NCI-H1436 (cell line): ENCODE results near the gene ANTXRL.
"Not testable (repeated sequence)": the region's sequence is repeated elsewhere in the genome, so short reads cannot be mapped to it uniquely, and the experiment has no call there.

Experiments
- DNase-seq: peaks from one replicate; lab custom pipeline; 2025; lab: John Stamatoyannopoulos, UW

Gene ANTXRL

DNA sequence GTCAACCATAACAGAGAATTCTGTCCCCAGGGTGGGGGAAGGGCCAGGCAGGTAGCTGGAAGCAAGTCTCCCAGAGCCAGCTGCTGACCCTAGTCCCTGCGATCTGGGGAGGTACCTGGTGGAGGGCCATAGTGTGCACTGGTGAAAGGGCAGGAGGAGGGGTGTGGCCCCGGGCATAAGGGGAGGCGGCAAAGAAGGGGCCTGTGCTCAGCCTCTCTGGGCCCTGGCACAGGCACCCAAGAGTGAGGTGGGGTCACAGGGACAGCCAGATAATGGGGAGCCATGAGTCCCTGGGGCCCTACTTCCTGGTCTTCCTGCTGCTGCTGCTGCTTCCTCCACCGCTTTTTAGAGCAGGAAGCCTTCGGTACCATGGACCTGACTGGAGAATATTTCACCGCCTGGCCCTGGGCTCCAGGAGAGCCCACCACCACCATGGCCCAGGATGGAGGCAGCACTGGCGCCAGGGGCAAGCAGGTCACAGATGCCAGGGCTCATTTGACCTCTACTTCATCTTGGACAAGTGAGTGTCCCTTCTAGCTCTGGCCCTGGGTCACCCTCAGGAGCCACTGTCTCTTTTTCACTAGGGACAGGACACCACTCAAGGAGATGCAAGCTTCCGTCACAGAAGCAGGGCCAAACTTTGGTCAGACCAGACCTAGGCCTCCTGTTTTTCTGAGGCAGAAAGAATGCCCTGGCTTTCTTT, at the start of gene ANTXRL:
Gene ANTXRL (plus strand): TSS at position 7 of the 703 bp plus-strand sequence. CDS start 266 bp downstream, at position 273.
- DNase-seq = no peak

DNA sequence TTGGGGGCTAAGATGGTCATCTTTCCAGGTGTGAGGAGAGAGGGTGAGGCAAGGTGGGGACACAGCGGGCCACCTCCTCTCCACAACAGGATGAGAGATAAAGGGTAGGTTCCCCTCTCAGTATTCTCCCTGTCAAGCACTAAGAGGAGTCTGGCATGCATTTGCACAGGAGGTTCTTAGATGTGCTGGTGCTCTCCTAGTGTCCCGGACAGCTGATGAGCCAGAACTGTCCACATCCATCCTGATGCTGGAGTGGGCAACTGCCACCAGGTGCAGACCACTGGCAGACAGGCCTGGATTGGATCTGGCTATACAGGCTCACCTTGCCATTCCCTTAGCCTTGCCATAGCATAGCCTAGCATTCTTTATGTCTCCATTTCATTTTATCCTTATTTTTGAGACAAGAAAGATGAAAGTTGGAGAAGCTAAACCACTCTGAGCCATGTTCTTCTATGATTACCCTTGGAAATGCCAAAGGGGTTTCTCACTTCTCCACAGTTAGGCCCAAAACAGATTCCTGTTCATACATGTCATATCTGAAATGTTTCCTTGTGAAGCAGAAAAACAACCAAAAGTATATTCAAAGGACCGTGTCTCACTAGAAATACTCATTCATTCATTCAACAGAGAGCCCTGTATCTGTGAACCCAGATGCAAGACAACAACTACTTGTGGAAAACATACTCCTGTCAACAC, 48.8 kb upstream of the ANTXRL start:
- no peak for DNase-seq

DNA sequence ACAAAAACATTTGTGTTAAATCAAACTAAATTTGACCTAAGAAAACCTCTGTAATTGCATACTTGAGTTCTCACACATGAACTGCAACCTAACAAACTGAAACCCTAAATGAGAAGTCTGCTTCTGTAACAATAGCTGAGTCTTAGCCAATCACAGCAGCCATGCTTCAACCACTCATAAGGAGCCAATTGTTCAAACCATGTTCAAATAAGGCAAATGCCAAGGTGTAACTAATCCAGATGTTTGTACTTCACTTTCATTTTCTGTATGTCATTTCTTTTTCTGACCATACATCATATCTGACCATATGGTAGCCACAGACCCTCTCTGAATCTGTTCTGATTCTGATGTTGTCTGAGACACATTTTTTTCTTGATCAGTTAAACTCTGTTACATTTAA, 47.5 kb upstream of the ANTXRL start:
- DNase-seq = no peak

DNA sequence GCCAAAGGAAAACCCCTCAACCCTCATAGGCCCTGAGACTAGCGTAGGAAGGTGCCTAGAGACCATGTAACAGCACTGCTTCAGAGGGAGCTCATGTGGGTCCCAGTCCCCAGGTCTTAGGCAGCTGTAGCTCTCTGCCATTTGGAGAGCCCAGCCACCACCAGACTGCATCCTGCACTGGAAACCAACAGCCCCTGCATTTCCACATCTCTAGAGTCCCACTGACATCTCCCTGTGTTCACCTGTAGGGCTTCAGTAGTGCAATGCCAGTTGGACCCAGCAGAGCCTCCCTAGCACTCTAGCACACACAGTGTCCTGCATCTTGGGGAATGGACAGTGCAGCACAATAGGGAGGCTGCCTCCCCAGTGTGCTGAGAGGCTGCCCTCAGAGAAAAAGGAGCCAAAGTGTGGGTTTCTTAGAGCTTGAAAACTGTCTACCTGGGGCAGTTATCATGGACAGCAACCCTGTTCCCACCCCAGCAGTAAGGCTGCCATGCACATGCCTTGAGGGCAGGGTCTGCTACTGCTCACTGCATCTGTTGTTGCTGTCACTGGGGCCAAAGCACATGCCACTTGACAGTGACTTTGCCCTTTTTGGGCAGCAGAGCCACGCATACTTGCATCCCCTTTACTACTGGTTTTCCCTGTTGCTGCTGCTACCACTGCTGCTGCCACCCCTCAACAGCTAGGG, 46.7 kb upstream of the ANTXRL start:
- DNase-seq = no peak

DNA sequence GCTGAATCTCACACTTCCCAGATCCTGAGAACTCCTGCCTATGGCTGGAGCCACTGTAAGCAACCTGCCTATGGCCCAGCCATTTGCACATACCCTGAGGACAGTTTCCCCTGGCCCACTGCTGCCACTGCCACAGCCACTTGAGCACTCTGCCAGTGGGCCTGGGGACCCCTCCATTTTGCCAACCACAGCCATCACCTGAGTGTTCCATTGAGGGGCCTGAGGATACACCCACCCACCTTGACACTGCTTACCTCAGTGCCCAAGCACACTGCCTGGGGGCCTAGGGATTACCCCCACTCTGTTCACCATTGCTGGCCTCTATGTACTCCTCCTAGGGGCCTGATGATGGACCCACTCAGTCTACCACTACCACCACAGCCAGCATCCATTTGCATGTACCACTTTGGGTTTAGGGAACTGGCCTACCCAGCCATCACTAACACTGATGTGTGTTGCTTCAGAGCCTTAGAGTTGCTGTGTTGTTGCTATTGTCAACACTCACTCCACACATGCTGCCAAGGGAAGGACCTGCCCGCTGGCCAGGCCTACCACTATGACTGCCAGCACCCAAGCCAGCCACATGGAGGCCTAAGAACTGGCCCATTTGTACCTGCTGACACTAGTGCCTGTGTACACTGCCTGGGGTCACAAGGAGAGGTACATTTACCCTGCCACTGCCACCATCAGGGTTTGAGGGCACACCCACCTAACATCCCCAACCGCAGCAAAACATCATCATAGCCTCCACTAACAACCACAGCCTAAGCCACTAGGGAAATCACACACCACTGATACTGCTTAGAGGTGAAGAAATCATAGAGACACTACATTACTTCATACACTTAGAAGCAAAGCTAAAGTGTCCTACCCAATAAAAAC, 45.9 kb upstream of the ANTXRL start:
- no peak for DNase-seq

DNA sequence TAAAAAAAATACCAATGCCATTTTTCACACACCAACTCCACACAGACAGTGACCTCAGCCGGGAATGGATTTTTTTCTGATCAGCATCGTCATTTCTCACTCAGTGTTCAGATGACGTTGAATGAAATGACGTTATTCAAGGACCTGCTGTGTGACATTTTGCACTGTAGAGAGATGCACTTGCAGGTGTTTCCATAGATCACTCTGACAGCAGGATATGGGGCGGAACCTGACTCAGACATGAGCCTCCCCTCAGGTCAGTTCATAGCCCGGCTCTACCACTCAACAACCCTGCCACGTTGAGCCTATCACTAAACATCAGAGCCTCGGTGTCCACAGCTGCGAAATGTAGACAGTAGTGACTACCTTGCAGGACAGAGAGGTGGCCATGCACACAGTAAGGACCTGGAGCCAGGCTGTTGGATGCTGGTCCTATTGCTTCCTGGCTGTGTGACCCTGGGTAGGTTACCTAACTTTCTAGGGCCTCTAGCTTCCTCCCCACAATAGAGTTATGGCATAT, 41.4 kb upstream of the ANTXRL start:
- no peak for DNase-seq

DNA sequence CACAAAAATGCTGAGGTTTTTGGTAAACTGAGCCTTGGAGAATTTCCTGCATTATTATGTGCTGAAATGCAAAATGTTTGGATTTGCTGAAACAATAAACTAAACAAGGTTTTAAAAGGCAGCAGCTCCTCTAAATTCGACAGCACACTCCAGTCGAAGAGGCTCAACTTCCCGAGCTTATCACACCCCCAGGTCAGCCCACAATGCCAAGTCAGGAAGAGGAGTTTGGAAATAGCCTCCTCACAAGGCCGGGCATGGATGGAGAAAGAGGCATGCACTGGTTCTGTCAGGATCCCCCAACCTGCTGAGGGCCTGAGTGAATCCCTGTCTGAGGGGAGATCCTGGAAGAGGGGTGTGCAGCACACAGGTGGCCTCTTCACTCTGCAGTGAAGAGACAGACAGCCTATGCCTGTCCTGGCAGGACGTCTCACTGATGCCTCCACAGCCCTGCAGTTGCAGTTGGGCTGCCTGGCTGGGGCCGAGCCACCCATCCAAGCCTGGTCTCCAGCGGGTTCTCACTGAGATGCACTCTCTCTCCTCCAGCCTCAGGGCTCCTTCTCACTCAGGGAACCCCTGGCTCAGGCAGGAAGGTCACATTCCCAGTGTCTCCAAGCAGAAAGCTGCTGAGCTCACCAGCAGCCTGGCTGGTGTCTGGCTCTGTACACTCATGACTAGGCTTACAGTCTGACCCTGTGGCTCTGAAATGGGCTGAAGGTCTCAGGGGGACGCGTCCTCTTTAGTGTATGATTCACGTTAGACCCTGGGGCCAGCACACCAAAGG, 40.2 kb upstream of the ANTXRL start:
- DNase-seq = not testable (repeated sequence)

DNA sequence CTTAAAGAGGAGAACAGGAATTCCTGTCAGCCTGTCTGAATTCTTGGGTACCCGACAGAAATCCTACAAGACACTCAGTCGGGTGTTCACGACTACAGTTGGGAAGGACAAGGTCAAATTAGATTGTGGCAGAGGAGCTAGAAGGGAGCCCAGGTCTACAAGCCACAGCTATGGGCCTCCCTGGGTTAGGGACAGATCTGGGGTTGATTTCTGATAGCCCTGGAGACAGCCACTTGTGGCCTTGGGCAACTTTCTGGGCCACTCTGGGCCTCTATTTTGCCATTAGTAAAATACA, 39.7 kb upstream of the ANTXRL start:
- no peak for DNase-seq

DNA sequence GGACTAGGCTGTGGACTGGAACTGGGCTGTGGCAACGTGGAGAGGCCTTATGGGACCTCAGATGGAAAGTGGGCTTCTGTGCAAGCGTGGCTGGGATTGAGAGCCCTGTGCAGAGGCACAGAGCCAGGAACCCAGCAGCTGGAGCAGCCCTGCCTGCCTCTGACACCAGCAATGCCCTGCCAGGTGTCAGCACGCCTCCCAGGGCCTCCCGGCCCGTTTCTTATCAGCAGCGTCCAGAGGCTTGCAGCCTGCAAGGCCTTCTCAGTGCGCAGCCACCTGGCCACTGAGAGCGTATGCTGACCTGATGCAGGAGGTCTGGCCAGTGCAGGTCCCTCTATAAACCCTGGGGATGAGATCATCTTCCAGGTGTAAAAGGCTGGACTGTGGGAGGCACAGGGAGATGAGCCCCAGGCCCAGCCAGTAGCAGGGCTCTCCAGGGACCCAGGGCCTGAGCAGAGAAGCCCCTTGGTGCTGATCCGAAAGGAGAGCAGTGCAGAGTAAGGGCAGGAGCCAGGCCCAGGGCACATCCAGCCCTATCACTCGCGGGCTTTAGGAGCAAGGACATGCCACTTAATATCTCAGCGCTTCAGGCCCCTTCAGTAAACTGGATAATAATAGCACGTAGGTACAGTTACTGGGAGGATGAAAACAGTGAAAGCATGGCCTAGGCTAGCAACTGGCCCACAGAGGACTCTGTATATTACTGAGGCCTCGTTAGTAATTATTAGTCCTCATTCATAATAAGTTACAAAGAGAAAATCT, 38.8 kb upstream of the ANTXRL start:
- no peak for DNase-seq

DNA sequence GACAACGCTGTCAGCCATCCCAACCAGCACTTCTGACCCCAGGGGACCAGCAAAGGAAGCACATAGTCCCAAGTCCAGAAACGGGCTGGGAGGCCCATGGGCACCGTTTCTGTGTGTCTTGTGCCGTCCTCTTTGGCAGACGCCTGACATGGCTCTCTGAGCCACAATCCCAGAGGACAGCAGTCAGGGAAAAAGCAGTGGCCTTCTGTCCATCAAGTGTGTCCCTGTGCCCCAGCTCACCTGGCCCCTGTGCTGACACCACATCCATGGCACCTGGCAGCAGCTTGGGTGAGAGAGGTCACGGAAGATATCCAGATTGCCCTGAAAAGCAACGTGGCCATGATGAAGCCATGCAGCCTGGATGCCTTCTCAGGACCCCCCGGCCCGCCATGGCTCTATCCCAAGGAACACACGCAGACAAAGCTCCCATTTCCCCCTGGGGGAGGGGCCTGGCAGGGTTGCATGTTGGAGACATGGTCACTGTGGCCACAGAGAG, 38.1 kb upstream of the ANTXRL start:
- DNase-seq = no peak

DNA sequence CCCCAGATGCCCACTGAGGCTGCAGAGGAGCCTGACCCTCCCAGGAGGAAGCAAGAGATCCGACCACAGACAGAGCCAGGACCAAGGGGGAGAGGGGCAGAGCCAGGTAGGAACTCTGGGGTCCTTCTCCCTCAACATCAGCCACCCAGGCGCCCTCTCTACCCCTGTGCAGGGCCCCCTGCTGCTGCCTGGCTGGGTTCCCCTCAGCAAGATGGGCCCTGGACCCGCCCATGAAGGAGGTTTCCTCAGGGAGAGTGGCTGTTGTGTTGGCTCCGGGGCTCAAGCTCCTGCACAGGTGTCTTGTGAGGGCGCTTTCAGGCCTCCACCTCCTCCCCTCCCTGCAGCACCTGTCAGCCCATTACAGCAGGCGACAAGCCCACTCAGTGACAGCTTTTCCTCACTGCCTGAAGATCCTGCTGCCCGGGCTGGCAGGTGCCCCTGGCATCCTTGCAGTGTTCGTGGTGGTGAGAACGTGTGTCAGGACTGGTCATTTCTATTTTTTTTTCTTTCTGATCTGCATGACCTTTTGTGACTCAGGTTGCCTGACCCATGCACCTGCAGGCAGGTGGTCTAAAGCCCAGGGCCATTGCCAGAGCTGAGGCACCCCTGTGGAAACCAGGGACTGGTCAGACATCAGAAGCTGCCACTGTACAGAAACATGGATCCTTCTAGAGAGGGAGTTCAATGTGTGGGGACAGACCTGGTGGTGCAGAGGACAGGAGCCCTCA, 37.0 kb upstream of the ANTXRL start:
- DNase-seq = not testable (repeated sequence)

DNA sequence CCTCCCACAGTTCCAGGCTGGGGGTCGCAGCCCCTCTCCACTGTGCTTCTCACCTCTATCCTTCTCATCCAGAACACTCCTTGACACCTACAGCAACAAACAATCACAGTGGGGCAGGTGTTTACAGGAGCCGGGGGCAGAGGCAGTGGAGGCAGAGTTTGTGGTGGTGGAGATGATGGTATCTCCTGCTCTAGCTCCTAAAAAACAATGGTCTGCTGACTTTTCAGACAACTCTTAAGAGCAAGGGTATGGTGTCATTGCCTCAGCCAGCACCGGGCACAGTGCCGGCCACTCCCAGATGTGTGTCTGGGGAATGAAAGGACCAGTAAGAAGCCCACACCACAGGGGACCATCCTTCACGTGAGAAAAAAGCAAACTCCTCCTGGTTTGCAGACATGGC, 36.3 kb upstream of the ANTXRL start:
- no peak for DNase-seq

DNA sequence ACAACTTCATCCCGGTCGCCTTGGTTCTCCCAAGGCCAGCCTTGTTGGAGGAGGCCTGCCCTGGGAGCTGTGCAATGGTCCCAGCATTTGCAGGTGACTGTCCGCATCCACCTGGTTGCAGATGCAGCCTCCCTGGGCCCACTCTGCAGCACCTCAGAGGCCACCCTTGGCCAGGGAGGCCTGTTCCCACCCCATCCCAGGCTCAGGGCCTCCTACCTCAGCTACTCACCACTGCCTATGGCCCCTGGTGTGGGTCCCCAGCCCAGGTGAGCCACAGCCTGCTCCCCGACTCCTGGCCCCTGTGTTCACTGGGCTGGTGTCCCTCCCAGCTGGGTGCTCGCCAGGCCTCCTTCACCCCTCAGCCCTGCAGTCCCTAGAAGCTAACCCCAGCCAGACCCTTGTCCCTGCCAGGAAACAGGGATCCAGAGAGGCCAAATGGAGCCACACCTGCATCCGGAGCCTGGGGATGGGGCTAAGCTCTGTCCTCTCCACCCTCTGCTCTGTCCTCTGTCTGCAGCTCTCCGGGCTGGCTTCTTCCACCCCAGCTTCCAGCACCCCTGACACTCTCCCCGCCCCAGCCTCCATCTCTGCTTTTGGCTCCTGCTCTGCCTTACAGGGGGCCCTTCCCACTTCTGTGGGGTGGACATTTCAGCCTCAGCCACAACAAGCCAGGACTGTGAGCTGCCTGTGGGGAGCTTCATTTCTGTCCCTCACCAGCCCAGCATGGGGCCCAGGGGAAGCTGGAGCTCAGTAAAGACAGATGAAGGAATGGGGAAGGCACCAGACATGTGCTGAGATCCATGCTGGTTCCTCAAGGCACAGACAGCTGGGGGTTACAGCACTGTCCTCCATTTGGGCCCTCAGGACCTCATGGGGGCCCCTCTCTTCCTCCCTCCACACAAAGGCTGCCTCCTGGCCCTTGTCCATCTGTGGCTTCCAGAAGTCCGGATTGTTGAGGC, 35.6 kb upstream of the ANTXRL start:
- no peak for DNase-seq

DNA sequence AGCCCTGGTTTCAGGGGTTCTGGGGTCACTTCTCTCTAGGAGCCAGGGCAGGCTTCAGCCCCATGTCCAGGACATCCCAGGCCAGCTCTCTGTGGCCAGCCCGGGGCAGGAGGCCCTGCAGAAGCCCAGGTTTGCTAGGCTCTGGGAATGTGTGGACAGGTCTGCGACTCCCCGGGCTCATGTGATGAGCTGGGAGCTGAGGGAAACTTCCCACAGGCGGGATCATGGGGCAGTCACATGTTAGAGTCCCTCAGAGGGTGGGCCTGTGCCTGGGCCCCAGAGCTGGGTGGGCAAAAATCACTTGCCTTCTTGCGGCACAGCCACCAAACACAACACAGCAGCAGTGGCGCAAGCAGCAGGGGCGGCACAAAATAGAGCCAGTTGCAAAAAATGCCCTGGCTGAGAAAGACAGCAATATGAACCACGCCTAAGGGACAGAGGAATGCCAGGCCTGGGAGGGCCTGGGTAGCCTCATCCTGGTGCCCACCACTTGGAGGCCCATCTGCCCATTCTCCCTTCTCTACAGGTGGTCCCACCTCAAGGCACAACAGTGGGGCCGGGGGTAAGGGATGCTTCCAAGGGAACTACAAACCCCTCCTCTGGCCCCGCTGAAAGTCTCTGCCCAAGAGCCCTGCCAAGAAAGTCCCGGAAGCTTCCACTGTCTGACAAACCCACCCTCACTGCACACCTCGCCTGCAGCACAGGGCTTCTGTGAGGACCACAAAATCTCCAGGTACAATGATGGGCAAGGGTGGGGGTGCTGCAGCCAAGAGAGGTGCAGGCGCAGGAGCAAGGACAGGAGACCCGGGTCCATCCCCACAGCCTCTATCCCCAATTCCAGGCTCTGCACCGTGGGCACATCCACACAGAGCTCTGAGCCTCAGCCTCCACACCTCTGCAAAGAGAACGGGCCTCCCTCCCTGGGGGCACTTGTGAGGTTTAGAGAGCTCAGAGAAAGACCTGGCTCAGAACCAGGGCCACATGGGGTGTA, 34.6 kb upstream of the ANTXRL start:
- DNase-seq = no peak

DNA sequence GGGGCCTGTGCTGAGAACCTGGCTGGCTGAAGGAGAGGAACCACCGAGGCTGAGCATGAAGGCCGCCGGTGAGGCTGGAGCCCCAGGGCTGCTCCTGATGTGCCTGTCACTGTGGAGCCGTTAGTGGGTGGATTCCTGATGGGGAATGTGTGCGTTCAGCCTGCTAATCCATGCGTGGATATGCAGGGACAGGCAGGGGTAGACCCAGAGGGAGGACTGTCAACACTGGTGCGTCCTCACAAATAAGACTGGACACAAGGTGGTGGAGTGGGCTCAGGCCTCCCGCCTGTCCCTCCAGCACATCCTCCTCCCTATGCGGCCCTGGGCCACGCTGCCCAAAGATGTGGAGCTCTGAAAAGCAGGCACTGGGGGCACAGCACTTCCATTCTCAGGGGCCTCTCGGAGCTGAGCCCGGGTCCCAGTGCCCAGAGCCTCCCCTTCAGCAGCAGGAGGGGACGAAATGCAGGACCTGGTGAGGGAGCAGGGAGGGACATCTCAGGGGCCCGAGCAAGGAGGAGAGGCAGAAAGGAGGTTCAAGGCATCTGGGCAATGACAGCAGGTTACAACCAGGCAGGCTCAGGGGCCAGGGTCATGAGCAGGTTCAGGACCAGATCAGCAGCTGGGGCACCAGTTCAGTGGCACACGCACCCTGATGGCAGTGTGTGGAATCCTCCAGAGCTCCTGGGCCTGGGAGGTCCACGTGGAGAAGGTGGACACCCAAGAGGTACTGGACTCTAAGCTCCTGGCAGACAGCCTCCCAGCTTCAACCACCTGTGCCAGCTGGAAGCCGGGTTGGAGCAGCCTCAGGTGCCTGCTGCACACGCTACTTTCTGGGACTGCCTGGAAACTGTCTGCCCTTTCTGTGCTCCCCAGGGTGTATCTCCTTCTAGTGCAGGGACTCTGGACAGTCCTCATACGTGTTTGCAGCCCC, 33.5 kb upstream of the ANTXRL start:
- no peak for DNase-seq

DNA sequence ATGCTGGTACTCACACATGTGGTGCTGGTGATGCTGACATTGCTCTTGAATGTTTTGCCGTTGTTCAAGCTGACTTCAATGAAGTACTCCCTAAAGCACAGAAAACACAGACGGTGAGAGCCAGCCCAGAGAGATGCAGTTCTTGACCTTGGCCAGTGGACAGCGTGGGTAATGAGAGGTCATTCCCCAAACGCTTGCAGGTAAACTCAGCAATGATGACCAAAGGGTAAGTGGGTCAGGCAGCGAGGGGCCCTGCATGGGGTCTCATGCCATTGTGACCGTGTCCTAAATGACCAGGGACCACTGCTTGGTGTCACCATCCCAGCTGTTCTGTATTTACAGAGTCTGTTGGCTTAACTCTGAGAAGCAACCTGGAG, 32.8 kb upstream of the ANTXRL start:
- DNase-seq = no peak
